Right lobe of liver (tissue), 6 donors: ENCODE results near the gene CUL1. TPM values are rescaled to one million over a fixed set of nuclear protein-coding genes. Genes with fewer than 3 reads are reported as not detected.
A peak's percentile ranks its signal among the peaks of the same experiment; 100 is the strongest.

Source experiments
- ATAC-seq, 4 donors: fragments of 200-7000 bp; cut with Tn5 transposase; one replicate each; pipeline ENCODE4 v1.9.1; 2020; ENCODE audit warnings: mild to moderate bottlenecking in 4 of 4, moderate library complexity in 4 of 4
- DNase-seq, 3 donors: peaks; one replicate each; pipeline ENCODE4 v3.0.0-alpha.2; 2020
- H3K27ac ChIP-seq, 3 donors: fragments of 200-600 bp; one replicate each; pipeline ENCODE4 v1.8.0; 2022
- H3K27me3 ChIP-seq, 2 donors: fragments of 200-600 bp; one replicate each; pipeline ENCODE4 v1.8.0; 2022
- H3K36me3 ChIP-seq, 4 donors: fragments of 200-600 bp; sonication (generic) in 1 of 4; one replicate each; pipeline versions ENCODE4 v1.5.1 to v1.8.0; 2017 to 2022; ENCODE audit warnings: control low read depth in 1 of 4
- H3K4me1 ChIP-seq, 4 donors: fragments of 200-600 bp; sonication (generic) in 1 of 4; one replicate each; pipeline versions ENCODE4 v1.5.1 to v1.8.0; 2017 to 2022; ENCODE audit warnings: control low read depth in 1 of 4
- H3K4me3 ChIP-seq, 3 donors: fragments of 200-600 bp; one replicate each; pipeline ENCODE4 v1.8.0; 2022
- H3K9me3 ChIP-seq, 4 donors: fragments of 200-600 bp; sonication (generic) in 1 of 4; one replicate each; pipeline versions ENCODE4 v1.5.1 to v1.8.0; 2017 to 2022; ENCODE audit warnings: control low read depth in 1 of 4
- CTCF ChIP-seq, 4 donors: fragments of 200-600 bp in 3 of 4; fragments of 450-650 bp in 1 of 4; IDR thresholded peaks; one replicate each; pipeline versions ENCODE4 v1.5.1 to v1.8.0; 2016 to 2022; ENCODE audit warnings: antibody characterized with exemption in 4 of 4, mild to moderate bottlenecking in 2 of 4
- POLR2A ChIP-seq: fragments of 450-650 bp; IDR thresholded peaks from one replicate; pipeline ENCODE4 v1.6.1; 2017; ENCODE audit warnings: antibody characterized with exemption, mild to moderate bottlenecking
- WGBS: methylation state at CpG from one replicate; pipeline ENCODE4 v1.1.6; 2018; ENCODE audit warnings: low coverage, low lambda C conversion rate; ENCODE audit not compliant: insufficient coverage; ENCODE audit errors: missing lambda C conversion rate; 5-methylcytosine and 5-hydroxymethylcytosine counted together
- intact Hi-C, 2 donors: fragments of 100-400 bp; cut with DNase I; formaldehyde crosslinking; loops; one replicate each; pipeline versions ENCODE4 v1.11.2 to v1.14.1; 2022
- total RNA-seq, 6 experiments: library from RNA; depleted of rRNA in 2 of 6; stranded (reverse); fragments of >200 nt in 2 of 6; fragmentation: NEBNext Ultra II Directional in 3 of 6; extraction: Animal tissue kit (Norgen Biotek cat#: 25700) in 3 of 6; gene quantifications; one replicate each; pipeline versions ENCODE4 v1.1.0 to v1.2.4, GENCODE V29; 2016 to 2023
- donor health status: DM: no; HTN: yes; CAD: no.
- donor health status: DM: no; HTN: no; CAD: no.
- donor health status: DM: no; HTN: no; CAD: no.
- donor health status: DM: no; HTN: yes; CAD: no.
- donor health status: DM: no; HTN: yes; CAD: no.

Gene CUL1
- total RNA-seq, 6 experiments from 2014 or later, result 22.3 to 46.3 (median 30.8) TPM

GRCh38 chr7:148799893-148800555 is 101.3 kb downstream of the CUL1 start:
- H3K27ac ChIP-seq, result no peak overlapping the region
- H3K9me3 ChIP-seq, result no peaks in the 10 kb centered on the region
- H3K27me3 ChIP-seq, result no peaks in the 10 kb centered on the region
- WGBS, result 89% methylated on average over 3 of the region's 10 CpGs
- H3K36me3 ChIP-seq, result peaks cover 0 to 66% (median 32%) of the 10 kb centered on the region in 4 donors
- no peak overlapping the region for H3K4me3 ChIP-seq
- H3K4me1 ChIP-seq, result no peaks in the 10 kb centered on the region
- intact Hi-C loops, result no loop called here
- TF ChIP-seq POLR2A (no peak), CTCF (IDR thresholded peaks at IDR 0.05) (no peak)
- DNase-seq, result no peak
- ATAC-seq, result no peak

- H3K4me1 ChIP-seq, result no peaks in the 10 kb centered on the region
- no peak overlapping the region for H3K27ac ChIP-seq
- no peak for DNase-seq
- H3K36me3 ChIP-seq, result peaks cover 0 to 63% (median 31%) of the 10 kb centered on the region in 4 donors
- TF ChIP-seq POLR2A (no peak), CTCF (IDR thresholded peaks at IDR 0.05) (no peak)
- no peaks in the 10 kb centered on the region for H3K9me3 ChIP-seq
- intact Hi-C loops, result no loop called here
- 97% methylated on average over 12 of the region's 13 CpGs for WGBS
- no peak overlapping the region for H3K4me3 ChIP-seq
- no peaks in the 10 kb centered on the region for H3K27me3 ChIP-seq
- ATAC-seq, result no peak
These were observed 102.0 kb downstream of the CUL1 start for GRCh38 chr7:148800677-148801076.

GRCh38 chr7:148802101-148802493 is 103.4 kb downstream of the CUL1 start:
- peaks cover 0 to 49% (median 23%) of the 10 kb centered on the region in 4 donors for H3K36me3 ChIP-seq
- intact Hi-C loops, result no loop called here
- no peak overlapping the region for H3K27ac ChIP-seq
- WGBS, result 100% methylated on average over 1 of the region's 10 CpGs
- no peaks in the 10 kb centered on the region for H3K9me3 ChIP-seq
- DNase-seq (no peak), ATAC-seq (peak in 2 of 4 donors; percentile 19 to 23)
- H3K4me1 ChIP-seq, result no peaks in the 10 kb centered on the region
- no peak overlapping the region for H3K4me3 ChIP-seq
- TF ChIP-seq POLR2A (no peak), CTCF (IDR thresholded peaks at IDR 0.05) (no peak)
- H3K27me3 ChIP-seq, result no peaks in the 10 kb centered on the region

- intact Hi-C loops, result no loop called here
- no peak for DNase-seq
- 100% methylated on average over 1 of the region's 5 CpGs for WGBS
These were observed 104.4 kb downstream of the CUL1 start for GRCh38 chr7:148803094-148803493.

More at GRCh38 chr7:148803094-148803493, 104.4 kb downstream of the CUL1 start:
- no peaks in the 10 kb centered on the region for H3K27me3 ChIP-seq
- H3K36me3 ChIP-seq, result peaks cover 0 to 41% (median 21%) of the 10 kb centered on the region in 4 donors
- no peak overlapping the region for H3K4me3 ChIP-seq
- TF ChIP-seq POLR2A (no peak), CTCF (IDR thresholded peaks at IDR 0.05) (no peak)
- no peak overlapping the region for H3K27ac ChIP-seq
- no peaks in the 10 kb centered on the region for H3K9me3 ChIP-seq
- H3K4me1 ChIP-seq, result no peaks in the 10 kb centered on the region
- no peak for ATAC-seq
